Mucosa of stomach (tissue), 1 donor: ENCODE measurements around the gene RPS26.
"Not testable (repeated sequence)": the region's sequence is repeated elsewhere in the genome, so short reads cannot be mapped to it uniquely, and the experiment has no call there.

Experiments used
- H3K27me3 ChIP-seq: one replicate; pipeline ENCODE4 v1.7.0; 2013; ENCODE audit warnings: mild to moderate bottlenecking, low read length; ENCODE audit not compliant: control insufficient read depth, insufficient read depth
- H3K36me3 ChIP-seq: one replicate; pipeline ENCODE4 v1.7.0; 2013; ENCODE audit warnings: low read length; ENCODE audit not compliant: control insufficient read depth, insufficient read depth
- H3K4me1 ChIP-seq: one replicate; pipeline ENCODE4 v1.7.0; 2013; ENCODE audit warnings: mild to moderate bottlenecking, low read length; ENCODE audit not compliant: control insufficient read depth, insufficient read depth
- H3K4me3 ChIP-seq: one replicate; pipeline ENCODE4 v1.7.0; 2013; ENCODE audit warnings: low read length
- H3K9ac ChIP-seq: one replicate; pipeline ENCODE4 v1.7.0; 2013; ENCODE audit warnings: mild to moderate bottlenecking, low read length, moderate library complexity
- H3K9me3 ChIP-seq: one replicate; pipeline ENCODE4 v1.7.0; 2013; ENCODE audit warnings: mild to moderate bottlenecking, low read length, moderate library complexity; ENCODE audit not compliant: control insufficient read depth
- donor health status: Pancreatic carcinoma.

The RPS26 gene

DNA sequence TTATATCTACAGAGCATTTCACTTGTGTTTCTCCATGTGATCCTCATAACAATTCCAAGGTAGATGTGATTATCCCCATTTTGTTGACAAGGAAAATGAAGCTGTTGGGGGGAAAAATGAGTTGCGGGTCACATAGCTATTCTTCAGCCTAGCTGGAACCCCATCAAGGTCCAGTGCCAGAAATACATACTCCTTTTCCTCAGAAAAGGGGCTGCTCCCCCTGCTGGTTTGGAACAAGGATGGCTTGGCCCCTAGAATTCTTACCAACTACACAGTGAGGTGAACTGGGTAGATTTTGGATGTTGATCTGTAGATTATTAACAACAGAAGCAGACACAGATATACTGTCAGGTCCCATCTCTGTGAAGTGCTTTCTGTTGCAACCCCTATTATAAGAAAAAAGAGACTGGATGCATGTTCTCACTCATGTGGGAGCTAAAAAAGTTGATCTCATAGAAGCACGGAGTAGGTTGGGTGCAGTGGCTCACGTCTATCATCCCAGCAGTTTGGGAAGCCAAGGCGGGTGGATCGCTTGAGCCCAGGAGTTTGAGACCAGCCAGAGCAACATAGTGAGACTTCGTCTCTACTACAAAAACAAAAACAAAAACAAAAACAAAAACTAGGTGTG lies 11.9 kb upstream of the RPS26 start:
- Histone ChIP-seq H3K27me3 (no peaks in the 10 kb centered on the region), H3K9ac (no peak overlapping the region), H3K4me3 (no peak overlapping the region), H3K4me1 (no peaks in the 10 kb centered on the region), H3K36me3 (no peaks in the 10 kb centered on the region), H3K9me3 (no peaks in the 10 kb centered on the region)

- H3K27me3 ChIP-seq, result no peaks in the 10 kb centered on the region
- no peaks in the 10 kb centered on the region for H3K4me1 ChIP-seq
- no peaks in the 10 kb centered on the region for H3K36me3 ChIP-seq
- H3K4me3 ChIP-seq, result no peak overlapping the region
- H3K9me3 ChIP-seq, result no peaks in the 10 kb centered on the region
- no peak overlapping the region for H3K9ac ChIP-seq
These were observed 9.7 kb upstream of the RPS26 start for GRCh38 chr12:56031987-56032386.

GRCh38 chr12:56034586-56035332 lies 7.0 kb upstream of the RPS26 start:
- Histone ChIP-seq H3K36me3 (no peaks in the 10 kb centered on the region), H3K9ac (no peak overlapping the region), H3K27me3 (no peaks in the 10 kb centered on the region), H3K4me1 (no peaks in the 10 kb centered on the region), H3K9me3 (no peaks in the 10 kb centered on the region), H3K4me3 (no peak overlapping the region)

- Histone ChIP-seq H3K9me3 (no peaks in the 10 kb centered on the region), H3K4me3 (no peak overlapping the region), H3K4me1 (no peaks in the 10 kb centered on the region), H3K9ac (no peak overlapping the region), H3K36me3 (no peaks in the 10 kb centered on the region), H3K27me3 (no peaks in the 10 kb centered on the region)
These were observed 4.6 kb upstream of the RPS26 start for GRCh38 chr12:56037161-56037560.

- no peaks in the 10 kb centered on the region for H3K9me3 ChIP-seq
- peaks cover 5% of the 10 kb centered on the region for H3K4me1 ChIP-seq
- no peaks in the 10 kb centered on the region for H3K27me3 ChIP-seq
- H3K9ac ChIP-seq, result no peak overlapping the region
- no peak overlapping the region for H3K4me3 ChIP-seq
- H3K36me3 ChIP-seq, result peaks cover 4% of the 10 kb centered on the region
These were observed 3.6 kb upstream of the RPS26 start for GRCh38 chr12:56038022-56038655.

DNA sequence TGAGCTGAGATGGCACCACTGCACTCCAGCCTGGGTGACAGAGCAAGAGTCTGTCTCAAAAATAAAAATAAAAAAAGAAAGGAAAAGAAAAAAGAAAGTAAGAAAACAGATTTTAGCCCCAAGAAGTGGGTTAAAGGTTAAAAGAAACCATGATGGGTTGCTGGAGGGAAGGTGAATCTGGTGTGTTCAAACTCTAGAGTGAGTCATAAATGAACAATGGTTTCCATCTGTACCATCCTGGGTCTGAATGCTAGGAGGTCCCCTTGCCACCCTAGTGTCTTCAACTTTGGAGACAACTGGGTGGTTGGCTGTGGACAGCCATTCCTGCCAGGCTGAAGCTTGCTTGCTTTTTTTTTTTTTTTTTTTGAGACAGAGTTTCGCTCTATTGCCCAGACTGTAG lies 1.6 kb upstream of the RPS26 start:
- H3K9ac ChIP-seq, result no peak overlapping the region
- H3K4me1 ChIP-seq, result peaks cover 11% of the 10 kb centered on the region
- no peaks in the 10 kb centered on the region for H3K27me3 ChIP-seq
- no peaks in the 10 kb centered on the region for H3K9me3 ChIP-seq
- H3K4me3 ChIP-seq, result no peak overlapping the region
- peaks cover 16% of the 10 kb centered on the region for H3K36me3 ChIP-seq

- no peaks in the 10 kb centered on the region for H3K27me3 ChIP-seq
- H3K4me3 ChIP-seq, result peak overlapping the region; percentile 12
- peaks cover 11% of the 10 kb centered on the region for H3K4me1 ChIP-seq
- no peaks in the 10 kb centered on the region for H3K9me3 ChIP-seq
- H3K36me3 ChIP-seq, result peaks cover 16% of the 10 kb centered on the region
- peak overlapping the region; percentile 73 for H3K9ac ChIP-seq
These were observed 661 bp upstream of the RPS26 start for GRCh38 chr12:56040963-56041551.

- H3K9me3 ChIP-seq, H3K27me3 ChIP-seq: not testable (repeated sequence)
- Histone ChIP-seq H3K4me3 (peak overlapping the region; percentile 68), H3K36me3 (peaks cover 16% of the 10 kb centered on the region), H3K9ac (peak overlapping the region; percentile 87), H3K4me1 (peaks cover 11% of the 10 kb centered on the region)
These were observed 704 bp downstream of the RPS26 start for GRCh38 chr12:56042430-56042813.

DNA sequence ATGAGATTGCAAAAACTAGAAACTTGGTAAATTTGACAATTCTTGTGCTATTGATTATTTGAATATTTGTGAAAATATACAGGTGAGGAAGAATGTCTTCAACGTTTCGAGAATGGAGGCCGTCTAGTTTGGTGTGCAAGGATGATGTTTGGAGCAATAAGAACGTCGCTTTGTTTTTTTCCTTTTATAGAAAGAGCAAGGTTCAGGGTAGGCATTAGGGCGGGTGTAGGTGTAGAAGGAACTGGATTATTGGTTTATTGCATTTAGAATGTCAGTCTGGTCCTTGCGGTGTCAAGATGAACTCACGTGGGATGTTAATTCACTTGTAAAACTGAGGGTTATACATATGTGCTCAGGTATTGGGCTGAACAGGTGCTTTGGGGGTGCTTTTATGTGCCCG lies 1.1 kb downstream of the RPS26 start:
- no peaks in the 10 kb centered on the region for H3K9me3 ChIP-seq
- peaks cover 11% of the 10 kb centered on the region for H3K4me1 ChIP-seq
- peaks cover 16% of the 10 kb centered on the region for H3K36me3 ChIP-seq
- no peaks in the 10 kb centered on the region for H3K27me3 ChIP-seq
- H3K4me3 ChIP-seq, result peak overlapping the region; percentile 68
- H3K9ac ChIP-seq, result peak overlapping the region; percentile 87

GRCh38 chr12:56046027-56046780 lies 4.5 kb downstream of the RPS26 start:
- H3K9ac ChIP-seq, result no peak overlapping the region
- peaks cover 16% of the 10 kb centered on the region for H3K36me3 ChIP-seq
- H3K4me1 ChIP-seq, result peaks cover 11% of the 10 kb centered on the region
- H3K9me3 ChIP-seq, result no peaks in the 10 kb centered on the region
- no peaks in the 10 kb centered on the region for H3K27me3 ChIP-seq
- no peak overlapping the region for H3K4me3 ChIP-seq

DNA sequence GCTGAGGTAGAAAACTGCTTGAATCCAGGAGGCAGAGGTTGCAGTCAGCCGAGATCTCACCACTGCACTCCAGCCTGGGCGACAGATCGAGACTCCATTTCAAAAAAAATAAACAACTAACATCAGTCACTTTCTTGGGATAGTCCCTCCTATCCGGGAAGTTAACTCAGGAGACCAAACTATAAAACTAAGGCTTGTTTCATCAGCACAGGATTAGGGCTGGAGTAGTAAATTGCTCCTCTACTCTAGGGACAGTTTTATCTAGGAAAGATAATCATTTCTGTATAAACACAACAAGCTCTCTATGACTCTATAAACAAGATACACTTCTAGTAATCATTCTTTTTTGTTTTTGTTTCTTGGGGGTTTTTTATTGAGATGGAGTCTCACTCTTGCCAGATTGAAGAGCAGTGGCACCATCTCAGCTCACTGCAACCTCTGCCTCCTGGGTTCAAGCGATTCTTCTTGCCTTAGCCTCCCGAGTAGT lies 11.7 kb downstream of the RPS26 start:
- Histone ChIP-seq H3K4me3 (no peak overlapping the region), H3K9me3 (no peaks in the 10 kb centered on the region), H3K36me3 (no peaks in the 10 kb centered on the region), H3K4me1 (no peaks in the 10 kb centered on the region), H3K27me3 (no peaks in the 10 kb centered on the region), H3K9ac (no peak overlapping the region)
